Ramos (cell line): Measurements from ENCODE around the gene PPP1R12C.

Experiments used
- in situ Hi-C: fragments of 300-500 bp; cut with MboI; formaldehyde crosslinking; loops from one replicate; pipeline ENCODE4 v1.14.3; 2022; ENCODE audit warnings: low sequenced_read_pairs; ENCODE audit not compliant: unreplicated experiment

PPP1R12C gene

DNA sequence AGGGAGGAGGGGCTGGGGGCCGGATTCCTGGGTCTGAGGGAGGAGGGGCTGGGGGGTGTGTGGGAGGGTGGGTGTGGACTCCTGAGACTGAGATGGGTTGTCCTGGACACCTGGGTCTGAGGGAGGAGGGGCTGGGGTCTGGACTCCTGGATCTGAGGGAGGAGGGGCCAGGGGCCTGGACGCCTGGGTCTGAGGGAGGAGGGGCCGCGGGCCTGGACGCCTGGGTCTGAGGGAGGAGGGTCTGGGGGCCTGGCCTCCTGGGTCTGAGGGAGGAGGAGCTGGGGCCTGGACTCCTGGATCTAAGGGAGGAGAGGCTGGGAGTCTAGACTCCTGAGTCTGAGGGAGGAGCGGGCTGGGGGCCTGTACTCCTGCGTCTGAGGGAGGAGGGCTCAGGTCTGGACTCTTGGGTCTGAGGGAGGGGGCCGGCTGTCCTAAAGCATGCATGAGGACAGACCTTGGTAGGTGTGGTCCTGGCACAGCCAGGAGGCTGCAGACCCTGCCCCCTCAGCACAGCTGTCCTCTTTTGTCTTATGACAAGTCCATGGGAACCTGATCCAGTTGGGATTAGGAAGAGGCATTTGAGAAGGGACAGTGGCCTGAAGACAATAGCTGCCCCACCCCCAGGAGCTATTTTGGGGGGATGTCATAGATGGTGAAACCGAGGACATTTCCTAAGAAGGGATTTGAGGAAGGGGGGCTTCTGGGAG is 30.3 kb upstream of the PPP1R12C start:
- in situ Hi-C loops, result no loop called here

DNA sequence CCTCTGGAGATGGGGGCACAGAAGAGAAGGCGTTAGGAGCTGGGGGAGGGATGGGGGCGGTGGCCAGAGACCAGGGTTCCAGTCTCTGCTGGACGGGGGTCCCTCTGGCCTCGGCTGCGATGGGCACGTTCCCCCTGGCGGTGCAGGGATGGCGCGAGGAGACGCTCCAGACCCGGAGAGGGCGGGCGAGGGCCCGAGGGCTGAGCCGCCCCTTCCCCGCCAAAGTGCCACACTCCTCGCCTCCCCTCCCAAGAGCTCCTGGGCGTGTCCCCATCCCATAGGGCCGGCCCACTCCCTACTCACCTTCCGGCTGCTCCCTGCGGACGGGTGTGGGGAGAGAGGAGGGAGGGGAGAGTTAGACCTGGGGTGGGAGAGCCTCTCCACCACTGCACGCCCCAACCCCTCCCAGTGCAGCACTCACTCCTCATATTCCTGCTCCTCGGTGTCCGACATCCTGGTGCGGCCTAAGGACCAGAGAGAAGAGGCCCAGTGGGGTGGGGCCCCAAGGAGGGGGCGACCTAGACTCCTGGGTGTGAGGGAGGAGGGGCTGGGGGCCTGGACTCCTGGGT is 29.4 kb upstream of the PPP1R12C start:
- in situ Hi-C loops, result no loop called here

DNA sequence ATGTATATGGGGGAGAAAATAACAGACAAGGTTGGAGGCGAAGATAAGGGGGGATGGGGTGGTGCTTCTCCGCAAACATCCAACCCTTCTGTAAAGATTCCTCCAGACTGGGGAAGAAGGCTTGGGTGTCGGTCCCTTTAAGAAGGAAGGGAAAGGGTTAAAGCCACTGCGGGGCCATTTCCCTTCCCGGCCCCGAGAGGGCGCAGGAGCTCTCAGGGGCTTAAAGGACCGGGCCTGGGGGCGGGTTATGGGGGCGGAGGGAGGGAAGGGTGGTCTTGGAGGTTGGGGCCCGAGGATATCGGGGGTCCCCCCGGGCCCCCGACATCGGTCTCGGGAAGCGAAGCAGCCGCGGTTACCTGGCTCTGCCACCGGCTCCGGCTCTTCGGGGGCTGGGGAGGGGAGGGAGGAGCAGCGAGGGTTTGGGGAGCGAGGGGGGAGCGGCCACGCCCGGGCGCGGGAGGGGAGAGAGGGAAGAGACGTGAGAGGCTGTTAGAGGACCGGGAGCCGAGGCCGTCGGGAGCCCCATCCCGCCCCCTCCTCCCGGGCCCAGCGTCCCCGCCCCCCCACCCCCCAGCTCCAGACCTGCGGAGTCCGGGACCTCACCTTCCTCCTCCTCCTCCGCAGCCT is 28.8 kb upstream of the PPP1R12C start:
- in situ Hi-C loops, result no loop called here

DNA sequence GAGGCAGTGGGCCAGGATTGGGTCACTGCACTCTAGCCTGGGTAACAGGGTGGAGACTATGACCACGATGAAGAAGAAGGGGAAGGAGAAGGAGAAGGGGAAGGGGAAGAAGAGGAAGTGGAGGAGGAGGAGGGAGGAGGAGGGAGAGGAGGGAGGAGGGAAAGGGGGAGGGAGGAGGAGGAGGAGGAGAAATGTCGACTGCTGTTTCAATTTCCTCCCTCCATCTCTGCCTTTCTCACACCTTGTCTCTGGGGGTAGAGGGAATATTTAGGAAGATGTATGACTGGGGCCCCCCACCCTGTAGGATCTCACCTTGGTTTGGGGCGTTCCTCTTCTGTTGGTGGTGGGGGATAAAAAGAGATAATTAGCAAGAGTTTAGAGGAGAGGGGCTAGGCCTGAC is 27.8 kb upstream of the PPP1R12C start:
- in situ Hi-C loops, result no loop called here

DNA sequence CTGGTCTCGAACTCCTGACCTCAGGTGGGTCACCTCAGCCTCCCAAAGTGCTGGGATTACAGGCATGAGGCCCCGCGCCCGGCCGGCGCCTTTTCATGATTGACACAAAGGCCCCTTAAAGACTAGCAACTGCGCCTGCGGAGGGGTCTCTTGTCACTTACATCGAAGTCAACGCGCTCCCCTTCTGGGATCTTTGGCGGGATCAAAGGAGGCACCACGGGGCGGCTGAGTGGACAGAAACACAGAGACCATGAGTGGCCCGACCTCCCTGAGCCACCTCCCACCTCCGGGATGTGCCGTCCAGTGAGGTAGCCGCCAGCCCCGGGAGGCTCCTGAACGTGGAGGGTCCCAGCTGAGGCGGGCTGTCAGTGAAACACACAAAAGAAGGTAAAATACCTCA is 24.3 kb upstream of the PPP1R12C start:
- in situ Hi-C loops, result no loop called here

DNA sequence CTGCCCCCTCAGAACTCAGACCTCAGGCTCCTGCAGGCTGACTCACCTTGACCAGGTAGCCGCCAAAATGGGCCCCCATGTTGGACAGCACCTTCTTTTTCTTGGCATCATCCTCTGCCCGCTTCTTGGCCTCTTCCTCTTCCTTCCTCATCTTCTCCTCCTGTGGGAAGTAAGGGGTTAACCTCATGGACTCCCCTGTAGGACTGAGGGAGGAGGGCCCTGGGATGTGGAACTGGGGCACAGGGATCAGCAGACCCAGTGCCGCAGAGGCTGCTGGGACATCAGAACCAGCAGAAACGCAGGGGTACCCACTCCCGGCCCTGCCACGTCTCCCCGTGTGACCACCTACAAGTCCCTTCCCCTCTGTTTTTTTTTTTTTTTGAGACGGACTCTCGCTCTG is 20.5 kb upstream of the PPP1R12C start:
- in situ Hi-C loops, result loop anchor here (10.0 kb wide), 1 partner anchor 253 kb away; no protein-coding TSS in a partner anchor

DNA sequence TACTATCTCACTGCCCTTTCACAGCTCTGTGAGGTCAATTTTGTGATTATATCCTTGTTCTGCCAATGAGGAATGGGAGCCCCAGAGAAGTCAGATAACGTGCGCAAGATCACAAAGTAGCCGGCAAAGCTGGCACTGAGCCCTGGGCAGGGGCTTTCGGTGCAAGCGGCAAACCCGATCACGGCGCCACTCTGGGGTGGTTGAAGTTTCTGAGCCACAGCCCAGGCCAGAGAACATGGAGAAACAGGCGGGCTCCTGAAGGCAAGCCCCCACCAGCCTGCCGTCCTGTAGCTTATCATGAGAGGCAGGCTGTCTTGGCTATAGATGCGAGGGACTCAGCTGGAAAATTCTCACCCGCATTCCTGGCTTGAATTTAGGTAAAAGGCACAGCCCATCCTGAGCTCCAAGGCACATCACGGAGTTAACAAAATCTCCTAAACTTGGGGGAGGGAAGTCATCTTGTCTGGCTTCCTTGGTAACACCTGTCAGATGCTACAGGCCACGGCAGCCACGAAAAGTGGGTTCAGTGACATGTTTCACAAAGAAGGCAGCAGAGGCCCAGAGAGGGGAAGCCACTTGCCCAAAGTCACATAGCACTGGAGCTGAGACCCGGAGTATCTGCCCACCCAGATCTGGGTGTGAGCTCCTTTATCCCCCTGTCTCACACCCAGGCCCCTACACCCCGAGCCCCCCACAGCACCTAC is 19.1 kb upstream of the PPP1R12C start:
- in situ Hi-C loops, result loop anchor here (10.0 kb wide), 1 partner anchor 252 kb away; no protein-coding TSS in a partner anchor

DNA sequence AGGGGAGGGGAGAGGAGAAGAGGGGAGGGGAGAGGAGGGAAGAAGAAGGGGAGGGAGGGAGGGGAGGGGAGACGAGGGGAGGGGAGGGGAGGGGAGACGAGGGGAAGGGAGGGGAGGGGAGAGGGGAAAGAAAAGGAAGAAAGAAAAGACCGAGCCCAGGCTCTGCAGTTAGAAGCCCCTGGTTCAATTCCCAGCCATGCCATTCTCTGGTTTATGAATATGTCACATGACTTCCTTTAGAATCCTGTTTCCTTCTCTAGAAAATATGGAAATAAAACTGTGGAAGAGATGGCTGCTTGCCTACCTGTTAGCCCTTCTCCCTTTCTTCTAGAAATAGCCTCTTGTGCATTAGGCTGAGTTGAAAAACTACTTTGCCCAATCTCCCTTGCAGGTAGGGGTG is 17.3 kb upstream of the PPP1R12C start:
- in situ Hi-C loops, result loop anchor here (10.0 kb wide), 1 partner anchor 250 kb away; no protein-coding TSS in a partner anchor

DNA sequence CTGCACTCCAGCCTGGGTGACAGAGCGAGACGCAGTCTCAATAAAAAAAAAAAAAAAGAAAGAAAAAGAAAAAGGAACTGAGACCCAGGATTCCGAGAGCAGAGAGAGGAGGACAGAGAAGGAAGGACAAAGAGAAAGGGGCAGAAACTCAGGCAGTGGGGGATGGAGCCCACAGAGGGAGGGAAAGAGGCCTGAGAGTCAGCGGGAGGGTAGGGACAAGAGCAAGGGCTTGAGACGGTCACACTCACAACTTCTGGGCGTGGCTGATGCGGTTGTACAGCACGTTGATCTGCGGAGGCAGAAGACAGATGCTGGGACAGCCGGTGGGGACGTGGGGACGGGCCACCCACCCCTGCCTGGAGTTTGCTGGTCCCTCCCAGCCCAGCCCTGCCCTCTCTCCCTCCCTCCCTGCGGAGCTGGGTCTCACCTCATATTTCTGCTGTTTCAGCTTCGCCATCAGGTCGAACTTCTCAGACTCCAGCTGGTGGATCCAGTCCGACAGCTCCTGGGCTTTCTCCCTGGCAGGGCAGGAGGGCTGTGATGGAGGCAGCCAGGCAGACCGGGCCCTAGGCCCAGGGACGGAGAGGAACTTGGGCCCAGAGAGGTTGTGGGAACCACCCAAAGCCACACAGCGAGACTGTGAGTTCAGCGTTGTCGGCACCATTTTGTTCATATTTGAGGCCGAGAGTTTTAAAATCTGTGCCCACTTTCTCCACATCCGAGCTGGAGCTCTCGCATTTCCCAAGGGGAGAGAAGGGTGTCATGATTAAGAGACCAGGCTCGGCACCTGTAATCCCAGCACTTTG is 16.4 kb upstream of the PPP1R12C start:
- in situ Hi-C loops, result loop anchor here (10.0 kb wide), 1 partner anchor 249 kb away; no protein-coding TSS in a partner anchor

DNA sequence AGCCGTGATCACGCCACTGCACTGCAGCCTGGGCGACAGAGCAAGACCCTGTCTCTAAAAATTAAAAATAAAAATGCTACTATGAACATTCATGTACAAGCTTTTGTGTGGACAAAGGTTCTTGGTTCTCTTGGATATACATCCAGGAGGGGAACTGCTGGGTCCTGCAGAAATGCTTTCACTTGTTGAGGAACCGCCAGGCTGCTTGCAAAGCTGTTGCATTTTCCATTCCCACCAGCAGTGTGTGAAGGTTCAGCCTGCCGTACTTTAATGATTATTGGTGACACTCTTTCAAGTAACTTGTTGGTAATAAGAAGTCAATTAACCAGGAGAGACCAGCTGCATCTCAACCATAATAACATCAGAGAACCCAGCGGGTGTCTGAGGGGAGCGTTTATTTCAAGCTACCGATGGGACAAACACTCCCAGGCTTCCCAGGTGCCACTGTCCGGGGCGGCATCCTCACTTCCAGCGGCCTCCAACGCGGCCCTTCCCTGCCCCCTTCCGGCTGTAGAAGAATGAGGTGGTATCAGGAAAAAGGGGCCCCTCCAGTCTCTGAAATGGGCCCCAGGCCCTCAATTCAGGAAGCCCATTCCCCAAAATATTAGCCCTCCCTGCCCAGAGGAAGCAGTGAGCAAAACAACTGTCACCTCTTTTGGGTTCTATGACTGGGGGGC is 15.2 kb upstream of the PPP1R12C start:
- in situ Hi-C loops, result loop anchor here (10.0 kb wide), 1 partner anchor 248 kb away; no protein-coding TSS in a partner anchor

DNA sequence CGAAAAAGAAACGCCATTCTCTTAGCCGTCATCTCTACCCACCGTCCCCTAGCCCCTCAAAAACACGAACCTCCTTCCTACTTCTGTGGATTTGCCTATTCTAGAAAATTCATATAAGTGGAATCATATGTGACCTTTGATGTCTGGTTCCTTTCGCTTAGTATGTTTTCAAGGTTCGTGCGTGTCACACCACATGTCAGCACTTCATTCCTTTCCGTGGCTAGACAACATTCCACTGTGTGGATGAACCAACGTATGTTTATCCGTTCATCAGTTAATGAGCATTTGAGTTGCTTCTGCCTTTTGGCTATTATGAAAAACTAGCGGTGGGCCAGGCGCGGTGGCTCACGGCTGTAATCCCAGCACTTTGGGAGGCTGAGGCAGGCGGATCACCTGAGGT is 14.0 kb upstream of the PPP1R12C start:
- in situ Hi-C loops, result loop anchor here (10.0 kb wide), 1 partner anchor 247 kb away; no protein-coding TSS in a partner anchor

DNA sequence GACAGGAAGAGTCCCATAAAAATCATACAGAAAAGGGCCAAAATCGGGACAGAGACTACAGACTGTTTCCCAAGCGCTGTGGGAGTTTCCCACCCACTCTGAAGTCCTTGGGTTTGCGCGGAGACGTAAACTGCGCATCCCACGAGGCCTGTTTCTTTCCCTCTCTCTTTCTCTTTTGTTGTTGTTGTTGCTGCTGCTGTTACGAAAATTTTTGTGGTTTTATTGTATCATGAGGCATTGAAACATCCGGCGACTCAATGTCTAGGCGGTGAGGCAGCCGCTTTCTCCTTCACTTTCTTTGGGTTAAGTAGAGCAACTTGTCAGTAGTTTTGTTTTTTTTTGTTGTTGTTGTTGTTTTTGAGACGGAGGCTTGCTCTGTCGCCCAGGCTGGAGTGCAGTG is 1.6 kb upstream of the PPP1R12C start:
- in situ Hi-C loops, result no loop called here

DNA sequence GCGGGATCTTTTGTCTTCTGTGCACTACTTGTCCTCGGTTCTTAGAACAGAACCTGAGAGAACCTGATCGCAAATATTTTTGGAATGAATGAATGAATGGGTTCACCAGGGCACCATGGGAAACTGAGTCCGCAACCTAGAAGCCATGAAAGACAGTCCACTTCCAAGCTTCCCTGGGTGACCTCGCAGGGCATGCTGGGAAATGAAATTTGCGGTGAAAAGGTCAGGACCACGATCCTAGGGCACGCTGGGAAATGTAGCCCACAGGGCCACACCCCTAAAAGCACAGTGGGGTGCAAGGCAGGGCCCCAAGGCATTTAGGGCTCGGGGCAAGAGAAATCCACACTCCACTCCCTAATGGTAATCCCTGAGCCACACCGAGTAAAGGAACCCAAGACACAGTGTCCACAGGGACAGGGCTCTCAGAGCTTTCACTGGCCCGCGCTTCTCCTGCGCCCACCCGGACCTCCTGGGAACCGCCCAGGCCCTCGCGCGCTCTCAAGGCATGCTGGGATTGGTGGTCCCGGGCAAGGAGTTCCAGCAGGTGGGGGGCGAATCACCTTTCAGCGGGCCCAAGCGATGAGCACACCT is 1.1 kb upstream of the PPP1R12C start:
- in situ Hi-C loops, result no loop called here

DNA sequence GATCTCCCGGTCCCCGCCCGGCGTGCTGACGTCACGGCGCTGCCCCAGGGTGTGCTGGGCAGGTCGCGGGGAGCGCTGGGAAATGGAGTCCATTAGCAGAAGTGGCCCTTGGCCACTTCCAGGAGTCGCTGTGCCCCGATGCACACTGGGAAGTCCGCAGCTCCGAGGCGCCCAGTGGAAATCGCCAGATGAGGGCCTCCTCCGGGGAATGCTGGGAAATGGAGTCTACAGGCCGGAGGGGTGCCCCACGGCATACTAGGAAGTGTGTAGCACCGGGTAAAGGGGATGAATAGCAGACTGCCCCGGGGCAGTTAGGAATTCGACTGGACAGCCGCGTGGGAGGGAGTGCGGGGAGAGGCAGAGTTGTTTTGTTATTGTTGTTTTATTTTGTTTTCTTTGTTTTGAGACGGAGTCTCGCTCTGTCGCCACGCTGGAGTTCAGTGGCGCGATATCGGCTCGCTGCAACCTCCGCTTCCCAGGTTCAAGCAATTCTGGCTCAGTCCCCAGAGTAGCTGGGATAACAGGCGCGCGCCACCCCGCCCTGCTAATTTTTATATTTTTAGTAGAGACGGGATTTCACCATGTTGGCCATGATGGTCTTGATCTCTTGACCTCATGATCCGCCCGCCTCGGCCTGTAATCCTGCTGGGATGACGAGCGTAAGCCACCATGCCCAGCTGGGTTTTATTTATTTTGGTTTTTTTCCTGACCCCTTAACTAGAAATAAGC is 390 bp upstream of the PPP1R12C start:
- in situ Hi-C loops, result no loop called here

DNA sequence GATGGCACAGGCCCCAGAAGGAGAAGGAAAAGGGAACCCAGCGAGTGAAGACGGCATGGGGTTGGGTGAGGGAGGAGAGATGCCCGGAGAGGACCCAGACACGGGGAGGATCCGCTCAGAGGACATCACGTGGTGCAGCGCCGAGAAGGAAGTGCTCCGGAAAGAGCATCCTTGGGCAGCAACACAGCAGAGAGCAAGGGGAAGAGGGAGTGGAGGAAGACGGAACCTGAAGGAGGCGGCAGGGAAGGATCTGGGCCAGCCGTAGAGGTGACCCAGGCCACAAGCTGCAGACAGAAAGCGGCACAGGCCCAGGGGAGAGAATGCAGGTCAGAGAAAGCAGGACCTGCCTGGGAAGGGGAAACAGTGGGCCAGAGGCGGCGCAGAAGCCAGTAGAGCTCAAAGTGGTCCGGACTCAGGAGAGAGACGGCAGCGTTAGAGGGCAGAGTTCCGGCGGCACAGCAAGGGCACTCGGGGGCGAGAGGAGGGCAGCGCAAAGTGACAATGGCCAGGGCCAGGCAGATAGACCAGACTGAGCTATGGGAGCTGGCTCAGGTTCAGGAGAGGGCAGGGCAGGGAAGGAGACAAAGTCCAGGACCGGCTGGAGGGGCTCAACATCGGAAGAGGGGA is 1.1 kb downstream of the PPP1R12C start:
- in situ Hi-C loops, result no loop called here

DNA sequence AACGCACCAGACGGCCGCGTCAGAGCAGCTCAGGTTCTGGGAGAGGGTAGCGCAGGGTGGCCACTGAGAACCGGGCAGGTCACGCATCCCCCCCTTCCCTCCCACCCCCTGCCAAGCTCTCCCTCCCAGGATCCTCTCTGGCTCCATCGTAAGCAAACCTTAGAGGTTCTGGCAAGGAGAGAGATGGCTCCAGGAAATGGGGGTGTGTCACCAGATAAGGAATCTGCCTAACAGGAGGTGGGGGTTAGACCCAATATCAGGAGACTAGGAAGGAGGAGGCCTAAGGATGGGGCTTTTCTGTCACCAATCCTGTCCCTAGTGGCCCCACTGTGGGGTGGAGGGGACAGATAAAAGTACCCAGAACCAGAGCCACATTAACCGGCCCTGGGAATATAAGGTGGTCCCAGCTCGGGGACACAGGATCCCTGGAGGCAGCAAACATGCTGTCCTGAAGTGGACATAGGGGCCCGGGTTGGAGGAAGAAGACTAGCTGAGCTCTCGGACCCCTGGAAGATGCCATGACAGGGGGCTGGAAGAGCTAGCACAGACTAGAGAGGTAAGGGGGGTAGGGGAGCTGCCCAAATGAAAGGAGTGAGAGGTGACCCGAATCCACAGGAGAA is 1.9 kb downstream of the PPP1R12C start:
- in situ Hi-C loops, result no loop called here

DNA sequence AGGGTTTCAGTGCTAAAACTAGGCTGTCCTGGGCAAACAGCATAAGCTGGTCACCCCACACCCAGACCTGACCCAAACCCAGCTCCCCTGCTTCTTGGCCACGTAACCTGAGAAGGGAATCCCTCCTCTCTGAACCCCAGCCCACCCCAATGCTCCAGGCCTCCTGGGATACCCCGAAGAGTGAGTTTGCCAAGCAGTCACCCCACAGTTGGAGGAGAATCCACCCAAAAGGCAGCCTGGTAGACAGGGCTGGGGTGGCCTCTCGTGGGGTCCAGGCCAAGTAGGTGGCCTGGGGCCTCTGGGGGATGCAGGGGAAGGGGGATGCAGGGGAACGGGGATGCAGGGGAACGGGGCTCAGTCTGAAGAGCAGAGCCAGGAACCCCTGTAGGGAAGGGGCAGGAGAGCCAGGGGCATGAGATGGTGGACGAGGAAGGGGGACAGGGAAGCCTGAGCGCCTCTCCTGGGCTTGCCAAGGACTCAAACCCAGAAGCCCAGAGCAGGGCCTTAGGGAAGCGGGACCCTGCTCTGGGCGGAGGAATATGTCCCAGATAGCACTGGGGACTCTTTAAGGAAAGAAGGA is 2.8 kb downstream of the PPP1R12C start:
- in situ Hi-C loops, result no loop called here
